ENCODE results near the gene MMP24.

GRCh38 chr20:35191419-35192117 lies 34.9 kb upstream of the MMP24 start:
- no peak for TF ChIP-seq POLR2A (IDR thresholded peaks at IDR 0.05)
- TF ChIP-seq CTCF (IDR thresholded peaks at IDR 0.05) = no peak
- TF ChIP-seq EP300 (IDR thresholded peaks at IDR 0.05) = no peak

Measured in tibial nerve (tissue), 4 donors.